ENCODE measurements around the gene CHID1.

DNA sequence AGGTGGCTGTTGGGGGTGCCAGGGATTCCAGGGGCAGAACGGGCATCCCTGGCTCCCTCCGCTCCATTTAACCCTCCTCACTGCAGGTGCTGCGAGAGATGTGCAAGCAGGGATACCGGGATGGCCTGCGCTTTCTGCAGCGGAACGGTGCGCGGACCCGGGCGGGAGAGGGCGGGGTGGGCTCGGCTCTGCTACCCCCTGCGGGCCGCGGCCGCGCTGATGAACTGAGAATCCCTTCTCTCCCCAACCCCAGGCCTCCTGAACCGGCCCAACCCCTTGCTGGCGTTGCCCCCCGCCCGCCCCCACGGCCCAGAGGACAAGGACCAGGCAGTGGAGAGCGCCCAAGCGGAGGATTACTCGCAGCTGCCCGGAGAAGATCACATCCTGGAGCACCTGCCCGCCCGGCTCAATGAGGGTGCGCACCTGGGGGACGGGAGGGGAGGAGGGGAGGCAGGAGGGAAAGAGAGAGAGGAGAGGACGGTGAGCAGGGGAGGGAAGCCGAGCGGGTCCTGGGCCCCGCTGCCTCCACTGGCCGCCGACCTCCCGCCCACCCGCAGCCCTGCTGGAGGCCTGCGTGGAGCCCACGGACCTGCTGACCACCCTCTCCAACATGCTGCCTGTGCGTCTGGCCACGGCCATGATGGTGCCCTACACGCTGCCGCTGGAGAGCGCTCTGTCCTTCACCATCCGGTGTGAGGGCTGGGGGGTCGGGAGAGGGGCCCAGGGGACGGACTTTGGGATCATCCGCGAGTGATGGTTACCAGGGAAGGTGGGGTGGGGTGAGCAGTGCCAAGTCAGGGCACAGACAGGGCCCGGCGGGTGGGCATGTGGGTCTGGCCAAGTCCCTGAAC is 86.9 kb downstream of the CHID1 start:
- TF ChIP-seq EP300 (IDR thresholded peaks at IDR 0.05) = no peak
- TF ChIP-seq, protein P1, sequence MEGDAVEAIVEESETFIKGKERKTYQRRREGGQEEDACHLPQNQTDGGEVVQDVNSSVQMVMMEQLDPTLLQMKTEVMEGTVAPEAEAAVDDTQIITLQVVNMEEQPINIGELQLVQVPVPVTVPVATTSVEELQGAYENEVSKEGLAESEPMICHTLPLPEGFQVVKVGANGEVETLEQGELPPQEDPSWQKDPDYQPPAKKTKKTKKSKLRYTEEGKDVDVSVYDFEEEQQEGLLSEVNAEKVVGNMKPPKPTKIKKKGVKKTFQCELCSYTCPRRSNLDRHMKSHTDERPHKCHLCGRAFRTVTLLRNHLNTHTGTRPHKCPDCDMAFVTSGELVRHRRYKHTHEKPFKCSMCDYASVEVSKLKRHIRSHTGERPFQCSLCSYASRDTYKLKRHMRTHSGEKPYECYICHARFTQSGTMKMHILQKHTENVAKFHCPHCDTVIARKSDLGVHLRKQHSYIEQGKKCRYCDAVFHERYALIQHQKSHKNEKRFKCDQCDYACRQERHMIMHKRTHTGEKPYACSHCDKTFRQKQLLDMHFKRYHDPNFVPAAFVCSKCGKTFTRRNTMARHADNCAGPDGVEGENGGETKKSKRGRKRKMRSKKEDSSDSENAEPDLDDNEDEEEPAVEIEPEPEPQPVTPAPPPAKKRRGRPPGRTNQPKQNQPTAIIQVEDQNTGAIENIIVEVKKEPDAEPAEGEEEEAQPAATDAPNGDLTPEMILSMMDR (IDR thresholded peaks at IDR 0.05) = no peak

Measured in esophagus muscularis mucosa (tissue), 3 donors.